ENCODE data around the gene MPDU1. TPM values are rescaled to one million over a fixed set of nuclear protein-coding genes. Genes with fewer than 3 reads are reported as not detected.

MPDU1 gene
- total and polyA plus RNA-seq, 4 donors = 42.3 to 99.5 (median 84.8) TPM

DNA sequence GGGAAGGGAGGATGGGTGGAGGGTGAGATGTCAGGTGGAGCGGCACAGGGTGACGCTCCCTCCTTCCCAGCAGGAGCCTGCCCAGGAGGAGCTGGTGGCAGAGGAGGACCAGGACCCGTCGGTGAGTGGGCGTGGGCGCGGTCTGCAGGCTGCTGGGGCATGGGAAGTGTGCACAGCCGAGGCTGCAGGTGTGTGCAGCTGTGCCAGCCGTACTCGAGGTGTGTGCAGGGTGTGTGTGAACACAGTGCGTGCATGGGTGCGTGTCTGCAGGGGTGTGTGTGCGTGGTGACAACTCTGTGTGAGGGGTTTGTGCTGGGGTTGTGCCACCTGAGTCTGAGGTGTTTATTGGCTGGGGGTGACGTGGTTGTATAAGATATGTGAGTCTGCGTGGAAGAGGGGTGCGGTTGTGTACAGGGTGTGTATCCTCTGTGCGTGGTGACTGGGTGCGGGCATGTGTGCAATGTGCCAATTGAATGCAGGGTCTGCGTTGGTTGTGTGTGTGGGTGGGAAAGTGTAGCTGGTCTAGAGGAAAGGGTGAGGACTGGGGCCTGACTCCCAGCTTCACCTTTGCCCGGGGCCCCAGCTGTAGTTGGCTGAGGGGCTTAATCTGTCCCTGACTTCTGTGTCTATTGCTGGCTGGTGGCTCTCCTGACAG, 34.1 kb upstream of the MPDU1 start:
- H3K27me3 ChIP-seq (ENCODE audit: control insufficient read depth in 3 of 3, insufficient read depth in 3 of 3, low read length in 2 of 3) = no peaks in the 10 kb centered on the region
- DNase-seq (no peak), ATAC-seq (ENCODE audit: insufficient read depth, low FRiP score) (peak; percentile 43)
- no peaks in the 10 kb centered on the region for H3K9me3 ChIP-seq (ENCODE audit: control insufficient read depth in 4 of 4, insufficient read depth in 3 of 4, low read length in 3 of 4)
- H3K4me1 ChIP-seq (ENCODE audit: control insufficient read depth in 5 of 5, insufficient read depth in 5 of 5, low read length in 5 of 5) = peaks cover 0 to 10% (median 4%) of the 10 kb centered on the region in 5 donors
- H3K4me3 ChIP-seq = peak overlapping the region; percentile 74
- TF ChIP-seq, protein P1, sequence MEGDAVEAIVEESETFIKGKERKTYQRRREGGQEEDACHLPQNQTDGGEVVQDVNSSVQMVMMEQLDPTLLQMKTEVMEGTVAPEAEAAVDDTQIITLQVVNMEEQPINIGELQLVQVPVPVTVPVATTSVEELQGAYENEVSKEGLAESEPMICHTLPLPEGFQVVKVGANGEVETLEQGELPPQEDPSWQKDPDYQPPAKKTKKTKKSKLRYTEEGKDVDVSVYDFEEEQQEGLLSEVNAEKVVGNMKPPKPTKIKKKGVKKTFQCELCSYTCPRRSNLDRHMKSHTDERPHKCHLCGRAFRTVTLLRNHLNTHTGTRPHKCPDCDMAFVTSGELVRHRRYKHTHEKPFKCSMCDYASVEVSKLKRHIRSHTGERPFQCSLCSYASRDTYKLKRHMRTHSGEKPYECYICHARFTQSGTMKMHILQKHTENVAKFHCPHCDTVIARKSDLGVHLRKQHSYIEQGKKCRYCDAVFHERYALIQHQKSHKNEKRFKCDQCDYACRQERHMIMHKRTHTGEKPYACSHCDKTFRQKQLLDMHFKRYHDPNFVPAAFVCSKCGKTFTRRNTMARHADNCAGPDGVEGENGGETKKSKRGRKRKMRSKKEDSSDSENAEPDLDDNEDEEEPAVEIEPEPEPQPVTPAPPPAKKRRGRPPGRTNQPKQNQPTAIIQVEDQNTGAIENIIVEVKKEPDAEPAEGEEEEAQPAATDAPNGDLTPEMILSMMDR (IDR thresholded peaks at IDR 0.05; ENCODE audit: control extremely low read depth, extremely low read depth) = no peak
- peaks cover 0 to 6% (median under 1%) of the 10 kb centered on the region in 4 donors for H3K36me3 ChIP-seq (ENCODE audit: control insufficient read depth in 4 of 4, insufficient read depth in 4 of 4, low read length in 4 of 4)
- peak overlapping the region; percentile 66 to 91 for H3K27ac ChIP-seq (ENCODE audit: low read depth in 1 of 2, low read length in 1 of 2)
- peak overlapping the region; percentile 39 to 73 for H3K9ac ChIP-seq (ENCODE audit: insufficient read depth in 1 of 2, low read length in 2 of 2)
- 27 to 50% methylated on average over 20 of the region's 20 CpGs for WGBS, 2 donors

DNA sequence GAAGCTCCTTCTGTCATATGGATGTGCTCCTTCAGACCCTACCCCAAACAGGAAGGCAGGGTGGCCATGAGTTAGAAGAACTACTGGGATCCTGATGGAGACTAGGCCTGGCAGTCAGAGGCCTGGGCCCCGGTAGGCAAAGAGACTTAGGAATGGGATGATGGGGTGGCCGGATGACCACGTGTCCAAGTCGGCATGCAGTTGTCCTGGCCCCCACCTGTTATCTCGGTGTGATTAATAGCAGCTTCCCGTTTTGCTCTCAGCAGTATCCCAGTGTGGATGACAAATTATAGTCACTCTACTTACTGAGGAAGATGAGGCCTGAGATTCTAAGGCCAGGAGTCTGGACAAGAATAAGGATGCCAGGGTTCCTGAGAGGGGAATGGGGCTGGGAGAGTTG, 33.3 kb upstream of the MPDU1 start:
- no peak for DNase-seq
- Histone ChIP-seq H3K4me1 (ENCODE audit: control insufficient read depth in 5 of 5, insufficient read depth in 5 of 5, low read length in 5 of 5) (peaks cover 0 to 10% (median 4%) of the 10 kb centered on the region in 5 donors), H3K27ac (ENCODE audit: low read depth in 1 of 2, low read length in 1 of 2) (peak overlapping the region in 1 of 2 donors; percentile 91), H3K27me3 (ENCODE audit: control insufficient read depth in 3 of 3, insufficient read depth in 3 of 3, low read length in 2 of 3) (no peaks in the 10 kb centered on the region), H3K9me3 (ENCODE audit: control insufficient read depth in 4 of 4, insufficient read depth in 3 of 4, low read length in 3 of 4) (no peaks in the 10 kb centered on the region), H3K4me3 (no peak overlapping the region), H3K36me3 (ENCODE audit: control insufficient read depth in 4 of 4, insufficient read depth in 4 of 4, low read length in 4 of 4) (peaks cover 0 to 6% (median under 1%) of the 10 kb centered on the region in 4 donors), H3K9ac (ENCODE audit: insufficient read depth in 1 of 2, low read length in 2 of 2) (no peak overlapping the region)
- ATAC-seq (ENCODE audit: insufficient read depth, low FRiP score) = no peak
- 60 to 61% methylated on average over 6 of the region's 6 CpGs for WGBS, 2 donors
- TF ChIP-seq, protein P1 (IDR thresholded peaks at IDR 0.05; ENCODE audit: control extremely low read depth, extremely low read depth) = no peak

DNA sequence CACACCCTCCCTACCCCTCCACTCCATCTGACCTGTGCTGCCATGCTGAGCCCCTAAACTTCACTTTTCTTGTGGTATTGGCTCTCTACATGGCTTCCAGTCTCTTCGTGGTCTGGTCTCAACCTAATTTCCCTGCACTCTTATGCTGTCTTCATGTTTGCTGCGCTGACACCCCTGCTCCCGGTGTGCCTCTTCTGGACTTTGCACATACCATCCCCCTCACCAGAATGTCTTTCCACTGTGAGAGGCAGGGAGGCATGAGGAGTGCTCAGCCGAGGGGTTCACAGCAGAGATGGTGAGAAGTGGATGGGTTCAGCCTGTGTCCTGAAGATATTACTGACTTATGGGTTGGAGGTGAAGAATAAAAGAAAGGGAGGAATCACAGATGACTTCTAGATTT, 32.3 kb upstream of the MPDU1 start:
- Histone ChIP-seq H3K4me1 (ENCODE audit: control insufficient read depth in 5 of 5, insufficient read depth in 5 of 5, low read length in 5 of 5) (peaks cover 0 to 10% (median 4%) of the 10 kb centered on the region in 5 donors), H3K9ac (ENCODE audit: insufficient read depth in 1 of 2, low read length in 2 of 2) (no peak overlapping the region), H3K36me3 (ENCODE audit: control insufficient read depth in 4 of 4, insufficient read depth in 4 of 4, low read length in 4 of 4) (peaks cover 0 to 6% (median under 1%) of the 10 kb centered on the region in 4 donors), H3K9me3 (ENCODE audit: control insufficient read depth in 4 of 4, insufficient read depth in 3 of 4, low read length in 3 of 4) (no peaks in the 10 kb centered on the region), H3K4me3 (no peak overlapping the region), H3K27ac (ENCODE audit: low read depth in 1 of 2, low read length in 1 of 2) (no peak overlapping the region), H3K27me3 (ENCODE audit: control insufficient read depth in 3 of 3, insufficient read depth in 3 of 3, low read length in 2 of 3) (no peaks in the 10 kb centered on the region)
- 82 to 87% methylated on average over 4 of the region's 4 CpGs for WGBS, 2 donors
- TF ChIP-seq, protein P1 (IDR thresholded peaks at IDR 0.05; ENCODE audit: control extremely low read depth, extremely low read depth) = no peak
- DNase-seq (no peak), ATAC-seq (ENCODE audit: insufficient read depth, low FRiP score) (no peak)

All from lung (tissue), 12 donors.